Activated CD4-positive, CD25-positive, alpha-beta regulatory T cell treated with anti-CD3 and anti-CD28 coated beads, Interleukin-2, amount 50 U/mL, for 72 hours (primary cell): ENCODE data around the gene LRRC8B.
A peak's percentile ranks its signal among the peaks of the same experiment; 100 is the strongest.
"Not testable (repeated sequence)": the region's sequence is repeated elsewhere in the genome, so short reads cannot be mapped to it uniquely, and the experiment has no call there.

Experiments
- DNase-seq: peaks from one replicate; pipeline ENCODE4 v3.0.0; 2021

LRRC8B gene

DNA sequence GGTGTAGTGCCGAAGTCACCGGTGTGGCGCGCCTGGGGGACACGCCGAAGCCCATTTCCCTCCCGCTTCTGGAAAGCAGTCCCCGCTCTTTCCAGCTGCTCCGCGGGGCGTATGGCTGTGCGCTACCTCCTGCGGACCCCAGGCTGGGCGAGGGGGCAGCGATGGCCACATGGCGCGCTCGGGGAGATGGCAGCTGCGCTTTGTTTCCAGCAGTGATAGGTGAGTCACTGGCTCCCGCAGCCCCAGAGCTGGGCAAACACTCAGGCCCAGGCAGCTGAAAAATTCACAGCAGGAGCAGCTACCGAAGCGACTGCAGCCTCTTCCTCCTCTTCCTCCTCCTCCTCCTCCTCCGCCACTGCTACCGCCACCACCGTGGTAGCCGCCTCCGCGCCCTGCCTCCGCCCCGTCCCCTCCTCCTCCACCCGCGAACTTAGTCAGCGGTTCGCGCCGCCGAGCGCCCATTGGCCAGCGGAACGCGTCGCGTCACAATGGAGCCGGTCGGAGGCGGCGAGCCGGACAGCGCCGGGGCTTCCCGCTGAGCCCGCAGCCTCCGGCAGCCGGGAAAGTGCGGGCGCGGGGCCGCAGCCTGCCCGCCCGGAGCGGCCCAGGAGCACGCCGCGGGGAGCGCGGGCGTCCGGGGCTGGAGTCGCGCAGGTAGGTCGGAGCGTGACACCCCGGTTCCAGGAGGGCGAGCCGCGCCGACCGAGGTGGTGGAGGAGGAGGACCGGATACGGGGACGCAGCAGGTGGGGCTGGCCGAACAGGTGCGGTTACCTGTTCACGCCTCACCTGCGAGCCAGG lies at the start of gene LRRC8B:
LRRC8B (plus strand) TSS at position 461 of the 800 bp plus-strand sequence. CDS start 57,822 bp downstream, outside the sequence.
- DNase-seq, result peak; percentile 88

GRCh38 chr1:89475269-89475668 lies 49.4 kb upstream of the LRRC8B start:
- no peak for DNase-seq

- DNase-seq, result no peak
These were observed 48.6 kb upstream of the LRRC8B start for GRCh38 chr1:89476072-89476471.

DNA sequence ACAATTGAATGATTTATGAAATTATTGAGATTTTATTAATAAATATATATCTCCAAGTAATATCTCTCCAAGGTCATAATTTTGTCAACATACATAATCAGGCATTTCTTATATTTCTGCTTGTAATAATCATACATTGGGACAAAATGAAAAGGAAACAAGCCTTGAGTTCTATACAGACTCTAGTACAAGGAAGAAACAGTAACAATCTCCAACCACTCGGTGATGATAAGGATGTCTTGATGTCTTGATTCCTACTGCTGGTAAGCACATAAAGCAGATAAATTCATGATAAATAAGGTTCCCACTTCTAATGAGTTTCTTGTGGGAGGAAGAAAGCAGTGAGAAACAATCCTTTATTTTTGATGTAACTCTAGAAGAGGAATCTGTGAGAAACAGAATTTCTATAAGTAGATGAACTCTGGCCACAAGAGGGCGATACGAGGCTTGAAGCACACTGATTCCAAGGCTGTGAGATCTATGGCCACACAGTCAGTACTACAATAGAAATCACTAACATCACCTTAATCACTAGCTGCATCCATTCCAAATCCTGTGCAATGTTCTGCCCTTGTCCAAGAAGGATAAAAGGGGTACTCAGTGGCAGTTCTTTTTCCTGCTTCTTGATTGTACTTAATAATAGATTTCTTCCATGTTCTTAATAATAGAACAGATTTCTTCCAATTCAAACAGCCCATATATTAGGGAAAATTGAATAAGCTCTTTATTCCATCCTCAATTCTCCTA lies 41.4 kb upstream of the LRRC8B start:
- DNase-seq, result peak; percentile 69

DNA sequence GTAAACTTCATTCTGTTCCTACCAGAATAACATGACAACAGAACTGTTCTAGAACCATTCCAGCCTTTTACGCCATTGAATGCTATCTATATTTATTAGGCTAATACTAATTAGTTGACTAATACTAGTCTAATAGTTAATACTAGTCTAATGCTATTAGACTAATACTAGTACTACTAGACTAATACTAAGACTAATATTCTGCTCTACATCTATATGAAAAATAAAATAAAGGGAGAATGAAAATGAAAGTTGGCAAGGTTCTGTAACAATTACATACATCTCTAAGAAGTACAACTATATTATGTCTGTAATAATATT lies 40.9 kb upstream of the LRRC8B start:
- DNase-seq, result no peak

DNA sequence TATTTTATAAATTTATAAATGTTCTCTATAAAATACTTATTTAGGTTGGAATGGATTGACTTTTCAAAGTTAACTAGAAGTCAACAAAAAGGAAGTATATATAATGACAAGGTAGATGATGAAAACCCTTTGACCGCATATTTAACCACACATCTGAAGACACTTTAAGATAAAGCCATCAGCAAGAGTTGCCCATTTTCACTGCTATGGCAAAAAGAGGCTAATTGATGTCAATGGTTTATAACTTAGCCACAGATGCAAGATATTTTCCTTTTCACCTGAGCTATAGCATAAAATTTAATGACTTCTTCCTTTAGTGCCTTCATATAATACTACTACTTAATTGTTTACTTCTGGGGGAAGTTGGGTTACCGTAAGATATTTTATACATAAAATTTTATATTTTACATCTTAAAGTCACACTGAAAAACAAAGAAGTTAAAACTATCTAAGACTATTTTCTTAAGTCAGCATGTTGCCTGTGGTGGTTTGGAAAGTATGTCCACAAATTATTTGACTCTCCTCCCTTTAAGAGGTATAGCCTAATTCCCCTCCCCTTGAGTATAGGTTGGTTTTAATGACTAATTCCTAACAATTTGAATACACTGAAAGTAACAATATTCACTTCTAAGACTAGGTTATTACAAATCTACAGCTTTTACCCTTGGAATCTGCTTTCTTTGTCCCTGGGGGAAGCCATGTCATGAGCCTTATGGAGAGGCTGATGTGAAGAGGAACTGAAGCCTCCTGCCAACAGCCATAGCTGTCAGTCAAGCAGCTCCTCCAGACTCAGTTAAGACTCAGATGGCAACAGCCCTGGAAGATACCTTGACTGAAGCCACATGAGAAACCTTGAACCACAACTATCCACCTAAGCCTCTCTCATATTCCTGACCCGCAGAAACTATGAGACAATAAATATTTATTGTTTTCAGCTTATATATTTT lies 40.3 kb upstream of the LRRC8B start:
- no peak for DNase-seq

GRCh38 chr1:89487972-89488371 lies 36.7 kb upstream of the LRRC8B start:
- DNase-seq, result no peak

DNA sequence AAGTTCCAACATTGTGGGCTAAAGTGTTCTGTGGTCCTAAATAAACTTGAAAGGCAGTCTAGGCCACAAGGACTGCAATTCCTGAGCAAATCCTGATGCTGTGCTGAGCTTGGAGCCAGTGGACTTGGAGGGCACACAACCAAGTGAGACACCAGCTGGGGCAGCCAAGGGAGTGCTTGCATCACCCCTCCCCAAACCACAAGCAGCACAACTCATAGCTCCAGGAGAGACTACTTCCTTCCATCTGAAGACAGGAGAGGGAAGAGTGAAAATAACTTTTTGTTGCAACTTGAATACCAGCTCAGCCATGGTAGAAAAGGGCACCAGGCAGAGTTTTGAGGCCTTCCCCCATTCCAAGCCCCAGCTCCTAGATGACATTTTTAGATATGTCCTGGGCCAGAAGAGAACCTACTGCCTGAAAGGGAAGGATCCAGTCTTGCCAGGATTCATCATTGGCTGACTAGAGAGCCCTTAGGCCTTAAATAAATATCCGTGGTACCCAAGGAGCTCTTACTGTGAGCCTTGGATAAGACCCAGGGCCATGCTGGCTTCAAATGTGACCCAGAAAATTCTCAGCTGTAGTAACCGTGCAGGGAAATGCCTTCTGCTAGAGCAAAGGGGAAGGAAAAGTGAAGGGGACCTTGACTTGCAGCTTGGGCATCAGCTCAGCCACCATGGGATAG lies 35.4 kb upstream of the LRRC8B start:
- no peak for DNase-seq

GRCh38 chr1:89490389-89490788 lies 34.2 kb upstream of the LRRC8B start:
- DNase-seq, result no peak

DNA sequence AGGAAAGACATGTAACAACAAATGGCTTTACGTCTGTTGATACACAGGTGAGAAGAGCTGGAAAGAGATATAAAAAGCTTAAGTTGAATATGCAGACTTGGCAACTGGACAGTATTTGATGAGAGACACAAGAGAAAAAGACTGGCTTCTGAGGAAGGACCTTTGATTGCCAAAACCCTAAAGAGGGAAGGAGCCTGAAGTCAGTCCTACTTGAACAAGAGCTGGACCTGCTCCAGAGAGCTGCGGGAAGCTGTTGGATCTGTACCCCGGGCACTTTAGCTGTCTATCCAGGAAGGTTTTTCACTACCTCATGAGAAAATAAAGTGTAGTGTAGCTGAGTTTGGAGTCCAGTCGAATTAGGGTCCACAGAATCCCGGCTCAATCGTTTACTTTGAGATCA lies 25.3 kb upstream of the LRRC8B start:
- no peak for DNase-seq

DNA sequence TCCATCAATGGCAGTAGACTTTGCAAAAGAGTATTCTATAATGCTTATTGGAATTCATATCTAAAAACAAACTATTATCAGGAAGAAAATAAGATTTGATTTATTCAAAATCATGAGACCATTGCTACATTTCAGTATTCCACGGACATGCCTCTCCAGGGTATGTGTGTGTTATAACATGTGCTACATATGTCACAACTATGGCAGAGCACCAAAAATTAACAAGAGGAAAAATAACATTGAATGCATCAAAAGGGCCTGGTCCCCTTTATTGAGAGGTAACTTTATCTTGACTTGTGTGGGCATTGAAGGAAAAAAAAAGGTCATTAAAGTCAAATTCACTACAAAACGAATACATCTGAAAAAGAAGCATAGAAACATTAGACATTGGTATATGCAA lies 22.6 kb upstream of the LRRC8B start:
- no peak for DNase-seq

GRCh38 chr1:89502895-89503294 lies 21.7 kb upstream of the LRRC8B start:
- DNase-seq, result no peak

- no peak for DNase-seq
These were observed 20.9 kb upstream of the LRRC8B start for GRCh38 chr1:89503690-89504089.

DNA sequence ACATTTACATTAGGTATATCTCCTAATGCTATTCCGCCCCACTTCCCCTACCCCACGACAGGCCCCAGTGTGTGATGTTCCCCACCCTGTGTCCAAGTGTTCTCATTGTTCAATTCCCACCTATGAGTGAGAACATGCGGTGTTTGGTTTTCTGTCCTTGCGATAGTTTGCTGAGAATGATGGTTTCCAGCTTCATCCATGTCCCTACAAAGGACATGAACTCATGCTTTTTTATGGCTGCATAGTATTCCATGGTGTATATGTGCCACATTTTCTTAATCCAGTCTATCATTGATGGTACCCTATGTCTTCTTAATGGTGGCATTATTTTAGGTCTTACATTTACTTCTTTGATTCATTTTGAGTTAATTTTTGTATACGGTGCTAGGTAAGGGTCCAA lies 14.6 kb upstream of the LRRC8B start:
- not testable (repeated sequence) for DNase-seq

DNA sequence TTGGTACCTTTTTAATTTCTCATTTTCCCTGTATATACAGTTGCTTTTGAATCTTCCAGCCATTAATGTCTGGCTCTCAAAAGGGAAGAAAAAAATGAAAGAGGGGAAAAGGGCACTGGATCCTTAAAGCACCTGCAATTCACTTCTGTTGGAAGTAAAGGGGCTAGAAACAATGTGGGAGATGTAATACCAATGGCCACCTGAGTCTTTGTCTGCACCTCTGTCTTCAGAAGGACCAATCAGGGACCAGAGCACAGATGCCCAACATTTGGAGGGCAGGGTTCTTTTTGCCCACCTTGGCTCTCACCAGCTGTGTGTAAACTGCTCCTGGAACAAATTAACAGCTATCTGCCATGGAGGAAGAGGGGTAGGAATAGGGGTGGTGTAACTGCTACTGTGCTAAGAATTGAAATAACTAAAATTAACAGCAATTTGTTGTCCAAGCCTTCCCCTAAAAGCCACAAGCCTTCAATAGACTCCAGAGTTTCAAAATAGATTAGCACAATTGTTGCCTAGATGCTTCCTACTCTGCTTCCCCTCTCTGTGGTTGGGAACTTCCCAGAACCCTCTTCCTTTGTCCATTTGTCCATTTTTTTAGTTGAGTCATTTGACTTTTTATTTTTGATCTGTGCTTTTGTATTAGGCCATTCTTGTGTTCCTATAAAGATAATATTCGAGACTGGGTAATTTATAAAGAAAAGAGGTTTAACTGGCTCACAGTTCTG lies 11.5 kb upstream of the LRRC8B start:
- DNase-seq, result no peak

DNA sequence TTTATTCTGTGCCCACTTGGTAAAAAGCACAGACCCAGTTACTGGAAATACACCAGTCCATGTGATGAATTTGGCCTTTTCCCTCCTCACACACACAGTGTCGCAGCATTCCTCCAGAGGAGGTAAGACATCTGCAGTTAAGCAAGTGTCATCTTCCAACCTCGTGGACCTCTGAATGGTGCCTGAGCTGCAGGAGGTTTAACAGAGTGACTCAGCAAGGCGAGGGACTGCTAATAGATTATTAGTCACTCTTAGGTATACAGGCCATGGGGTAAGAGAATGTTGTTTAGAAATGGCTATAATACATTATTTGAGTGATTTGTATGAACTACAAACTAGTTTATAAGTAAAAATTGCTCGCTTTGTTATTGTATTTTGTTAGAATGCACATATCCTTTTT lies 8.6 kb upstream of the LRRC8B start:
- no peak for DNase-seq

DNA sequence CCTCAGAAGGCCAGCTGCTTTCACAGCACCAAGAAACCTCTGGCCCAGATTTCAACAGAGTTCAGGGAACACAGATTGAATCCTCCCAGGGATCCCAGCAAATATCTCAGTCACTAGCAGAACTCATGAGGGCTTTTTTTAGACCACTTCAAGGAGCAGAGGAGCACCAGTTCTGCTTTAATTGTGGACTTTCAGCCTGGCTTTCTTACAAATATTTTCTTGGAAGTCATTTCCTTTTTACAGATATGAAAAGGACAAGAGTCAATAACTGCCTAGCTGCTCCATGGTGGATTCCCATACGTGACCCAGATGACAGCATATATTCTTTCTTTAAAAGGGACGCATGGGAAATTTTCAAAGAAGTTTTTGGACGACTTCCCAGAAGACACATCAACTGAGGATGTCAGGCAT lies 6.4 kb upstream of the LRRC8B start:
- no peak for DNase-seq

- no peak for DNase-seq
These were observed 4.8 kb upstream of the LRRC8B start for GRCh38 chr1:89519779-89520358.

- not testable (repeated sequence) for DNase-seq
These were observed 2.7 kb upstream of the LRRC8B start for GRCh38 chr1:89521977-89522376.

- DNase-seq, result no peak
These were observed 859 bp upstream of the LRRC8B start for GRCh38 chr1:89523572-89524368.
